ENCODE results near the gene GATAD2B. TPM values are rescaled to one million over a fixed set of nuclear protein-coding genes. Genes with fewer than 3 reads are reported as not detected.

GATAD2B gene
- total and polyA plus RNA-seq, 5 donors from 2014 or later: 2.9 to 81.5 (median 3.4) TPM

GRCh38 chr1:153800516-153800915, 122.3 kb downstream of the GATAD2B start:
- no peak for ATAC-seq (ENCODE audit: low read depth in 2 of 2)
- DNase-seq: no peak
- H3K9me3 ChIP-seq (ENCODE audit: control insufficient read depth in 2 of 2, low read length in 2 of 2): no peaks in the 10 kb centered on the region
- no peaks in the 10 kb centered on the region for H3K36me3 ChIP-seq (ENCODE audit: control insufficient read depth, insufficient read depth, low read length)
- Mint-ChIP-seq H3K4me1 (peaks cover 2 to 19% (median 8%) of the 10 kb centered on the region in 4 donors), H3K9me3 (peaks cover 0 to 1% (median 0%) of the 10 kb centered on the region in 7 donors), H3K27ac (peak overlapping the region in 2 of 3 donors; percentile 71 to 83), H3K36me3 (peaks cover 7% of the 10 kb centered on the region), H3K27me3 (no peaks in the 10 kb centered on the region), H3K4me3 (no peak overlapping the region)
- H3K4me1 ChIP-seq (ENCODE audit: control insufficient read depth, insufficient read depth, low read length, poor library complexity, severe bottlenecking): no peaks in the 10 kb centered on the region
- no peak overlapping the region for H3K27ac ChIP-seq (ENCODE audit: insufficient read depth, low read length, poor library complexity, severe bottlenecking)
- H3K4me3 ChIP-seq (ENCODE audit: low read depth, low read length): no peak overlapping the region
- H3K27me3 ChIP-seq (ENCODE audit: control insufficient read depth, insufficient read depth, low read length): no peaks in the 10 kb centered on the region

DNA sequence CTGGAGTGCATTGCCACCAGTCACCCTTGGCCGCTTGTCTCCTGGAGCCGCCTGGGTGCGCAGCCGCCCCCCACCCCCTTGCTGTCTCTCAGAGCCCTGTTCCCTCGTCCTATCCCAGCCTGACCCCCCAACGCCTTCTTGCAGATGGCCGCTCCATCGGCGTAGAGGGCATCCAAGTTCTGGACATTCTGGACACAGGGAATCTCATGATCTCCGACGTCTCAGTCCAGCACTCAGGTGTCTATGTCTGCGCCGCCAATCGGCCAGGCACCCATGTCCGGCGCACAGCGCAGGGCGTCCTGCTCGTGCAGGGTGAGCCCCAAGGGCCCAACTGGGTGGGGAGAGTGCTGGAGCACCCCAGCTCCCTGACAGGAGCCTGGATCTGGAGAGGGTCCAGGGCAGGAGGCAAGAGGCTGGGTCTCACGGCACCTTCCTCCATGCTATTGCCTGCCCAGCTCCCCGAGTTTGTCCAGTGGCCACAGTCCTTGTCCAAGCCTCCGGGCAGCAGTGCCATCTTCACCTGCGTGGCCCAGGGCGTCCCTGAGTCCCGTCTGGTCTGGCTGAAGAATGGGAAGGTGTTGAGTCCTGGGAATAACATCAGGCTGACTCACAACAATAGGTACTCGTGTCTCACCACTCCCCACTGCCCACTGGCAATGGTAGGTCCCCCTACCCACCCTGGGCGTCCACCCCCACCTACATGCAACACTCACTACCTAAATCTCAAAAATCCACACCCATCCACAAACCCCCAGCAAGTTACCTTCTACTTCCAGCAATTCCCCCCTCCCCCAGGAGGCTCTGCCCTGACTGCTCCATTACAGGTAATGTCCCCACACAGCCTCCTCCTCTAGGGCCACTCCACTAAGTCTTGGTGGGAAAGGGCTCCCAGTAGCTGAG, 123.0 kb downstream of the GATAD2B start:
- Mint-ChIP-seq H3K27ac (peak overlapping the region in 2 of 3 donors; percentile 25 to 44), H3K4me3 (no peak overlapping the region), H3K4me1 (peaks cover 0 to 14% (median 5%) of the 10 kb centered on the region in 4 donors), H3K27me3 (no peaks in the 10 kb centered on the region), H3K9me3 (peaks cover 0 to 1% (median 0%) of the 10 kb centered on the region in 7 donors), H3K36me3 (peaks cover 7% of the 10 kb centered on the region)
- Histone ChIP-seq H3K4me3 (ENCODE audit: low read depth, low read length) (no peak overlapping the region), H3K27me3 (ENCODE audit: control insufficient read depth, insufficient read depth, low read length) (no peaks in the 10 kb centered on the region), H3K27ac (ENCODE audit: insufficient read depth, low read length, poor library complexity, severe bottlenecking) (no peak overlapping the region), H3K4me1 (ENCODE audit: control insufficient read depth, insufficient read depth, low read length, poor library complexity, severe bottlenecking) (no peaks in the 10 kb centered on the region), H3K9me3 (ENCODE audit: control insufficient read depth in 2 of 2, low read length in 2 of 2) (no peaks in the 10 kb centered on the region), H3K36me3 (ENCODE audit: control insufficient read depth, insufficient read depth, low read length) (no peaks in the 10 kb centered on the region)
- DNase-seq (no peak), ATAC-seq (ENCODE audit: low read depth in 2 of 2) (no peak)

- Mint-ChIP-seq H3K27ac (peak overlapping the region in 1 of 3 donors; percentile 74), H3K36me3 (peaks cover 7% of the 10 kb centered on the region), H3K4me3 (no peak overlapping the region), H3K27me3 (no peaks in the 10 kb centered on the region), H3K4me1 (peaks cover 0 to 10% (median 5%) of the 10 kb centered on the region in 4 donors), H3K9me3 (no peaks in the 10 kb centered on the region)
- Histone ChIP-seq H3K4me3 (ENCODE audit: low read depth, low read length) (no peak overlapping the region), H3K27ac (ENCODE audit: insufficient read depth, low read length, poor library complexity, severe bottlenecking) (no peak overlapping the region), H3K4me1 (ENCODE audit: control insufficient read depth, insufficient read depth, low read length, poor library complexity, severe bottlenecking) (no peaks in the 10 kb centered on the region), H3K27me3 (ENCODE audit: control insufficient read depth, insufficient read depth, low read length) (no peaks in the 10 kb centered on the region), H3K36me3 (ENCODE audit: control insufficient read depth, insufficient read depth, low read length) (no peaks in the 10 kb centered on the region), H3K9me3 (ENCODE audit: control insufficient read depth in 2 of 2, low read length in 2 of 2) (no peaks in the 10 kb centered on the region)
- ATAC-seq (ENCODE audit: low read depth in 2 of 2) (no peak), DNase-seq (no peak)
Observed at GRCh38 chr1:153799016-153799415, 123.8 kb downstream of the GATAD2B start.

DNA sequence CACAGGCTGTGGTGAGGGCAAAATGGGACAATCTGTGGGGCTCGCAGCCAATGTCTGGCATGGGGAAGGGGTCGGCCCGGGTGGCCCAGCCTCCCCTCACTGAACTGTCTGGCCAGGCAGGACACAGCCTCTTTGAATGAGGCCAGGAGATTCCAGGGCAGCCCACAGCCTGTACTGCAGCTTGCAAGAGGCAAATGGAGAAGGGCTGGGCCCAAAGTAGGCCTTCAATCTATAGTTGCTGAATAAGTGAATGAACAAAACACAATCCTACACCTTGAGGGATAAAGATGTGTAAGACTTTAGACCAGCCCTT, 124.3 kb downstream of the GATAD2B start:
- Mint-ChIP-seq H3K27me3 (no peaks in the 10 kb centered on the region), H3K36me3 (peaks cover under 1% of the 10 kb centered on the region), H3K4me3 (no peak overlapping the region), H3K9me3 (no peaks in the 10 kb centered on the region), H3K27ac (peak overlapping the region in 1 of 3 donors; percentile 74), H3K4me1 (peaks cover 0 to 9% (median 5%) of the 10 kb centered on the region in 4 donors)
- no peaks in the 10 kb centered on the region for H3K27me3 ChIP-seq (ENCODE audit: control insufficient read depth, insufficient read depth, low read length)
- H3K9me3 ChIP-seq (ENCODE audit: control insufficient read depth in 2 of 2, low read length in 2 of 2): no peaks in the 10 kb centered on the region
- no peak for ATAC-seq (ENCODE audit: low read depth in 2 of 2)
- DNase-seq: no peak
- no peak overlapping the region for H3K4me3 ChIP-seq (ENCODE audit: low read depth, low read length)
- H3K27ac ChIP-seq (ENCODE audit: insufficient read depth, low read length, poor library complexity, severe bottlenecking): no peak overlapping the region
- no peaks in the 10 kb centered on the region for H3K4me1 ChIP-seq (ENCODE audit: control insufficient read depth, insufficient read depth, low read length, poor library complexity, severe bottlenecking)
- no peaks in the 10 kb centered on the region for H3K36me3 ChIP-seq (ENCODE audit: control insufficient read depth, insufficient read depth, low read length)

DNA sequence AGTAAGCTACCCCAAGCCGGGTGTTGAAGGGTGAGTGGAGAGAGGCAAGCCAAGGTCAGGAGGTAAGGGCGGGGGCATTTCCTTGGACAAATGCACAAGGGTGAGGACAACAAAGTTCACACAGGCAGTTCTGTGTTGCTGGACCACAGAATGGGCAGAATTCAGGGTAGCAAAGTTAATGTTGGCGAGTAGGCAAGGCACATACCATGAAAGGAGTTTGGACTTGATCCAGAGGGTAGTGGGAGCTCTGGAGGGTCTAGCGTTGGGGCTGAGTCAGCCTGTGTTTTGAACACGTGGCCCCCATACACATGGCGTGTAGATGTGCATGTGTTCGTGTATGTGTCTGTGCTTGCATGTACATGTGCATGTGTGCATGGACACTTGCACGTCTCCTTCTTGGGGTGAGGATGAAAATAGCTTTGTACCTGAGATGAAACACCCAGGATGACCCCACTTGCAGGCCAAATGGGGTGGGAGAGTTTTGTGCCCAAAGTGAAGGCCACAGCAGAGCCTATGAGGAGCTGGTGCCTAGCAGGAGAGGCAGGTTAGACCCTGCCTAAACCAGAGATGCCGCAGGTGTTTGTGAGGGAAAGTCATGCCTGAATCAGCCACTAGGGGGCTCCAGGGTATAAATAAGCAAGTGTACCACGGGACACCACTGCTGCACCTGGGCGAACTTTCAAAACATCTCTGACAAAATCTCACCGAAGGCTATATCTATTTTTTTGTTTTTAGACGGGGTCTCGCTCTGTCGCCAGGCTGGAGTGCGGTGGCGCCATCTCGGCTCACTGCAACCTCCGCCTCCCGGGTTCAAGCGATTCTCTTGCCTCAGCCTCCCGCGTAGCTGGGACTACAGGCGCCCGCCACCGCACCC, 125.7 kb downstream of the GATAD2B start:
- Mint-ChIP-seq H3K27me3 (no peaks in the 10 kb centered on the region), H3K9me3 (no peaks in the 10 kb centered on the region), H3K4me1 (peaks cover 0 to 8% (median 5%) of the 10 kb centered on the region in 4 donors), H3K4me3 (peak overlapping the region in 1 of 4 donors; percentile 14), H3K27ac (peak overlapping the region in 1 of 3 donors; percentile 67), H3K36me3 (no peaks in the 10 kb centered on the region)
- no peaks in the 10 kb centered on the region for H3K36me3 ChIP-seq (ENCODE audit: control insufficient read depth, insufficient read depth, low read length)
- DNase-seq (peak; percentile 71 to 88 (median 83)), ATAC-seq (ENCODE audit: low read depth in 2 of 2) (peak; percentile 73 to 79)
- H3K4me1 ChIP-seq (ENCODE audit: control insufficient read depth, insufficient read depth, low read length, poor library complexity, severe bottlenecking): no peaks in the 10 kb centered on the region
- H3K27ac ChIP-seq (ENCODE audit: insufficient read depth, low read length, poor library complexity, severe bottlenecking): no peak overlapping the region
- no peak overlapping the region for H3K4me3 ChIP-seq (ENCODE audit: low read depth, low read length)
- no peaks in the 10 kb centered on the region for H3K27me3 ChIP-seq (ENCODE audit: control insufficient read depth, insufficient read depth, low read length)
- no peaks in the 10 kb centered on the region for H3K9me3 ChIP-seq (ENCODE audit: control insufficient read depth in 2 of 2, low read length in 2 of 2)

DNA sequence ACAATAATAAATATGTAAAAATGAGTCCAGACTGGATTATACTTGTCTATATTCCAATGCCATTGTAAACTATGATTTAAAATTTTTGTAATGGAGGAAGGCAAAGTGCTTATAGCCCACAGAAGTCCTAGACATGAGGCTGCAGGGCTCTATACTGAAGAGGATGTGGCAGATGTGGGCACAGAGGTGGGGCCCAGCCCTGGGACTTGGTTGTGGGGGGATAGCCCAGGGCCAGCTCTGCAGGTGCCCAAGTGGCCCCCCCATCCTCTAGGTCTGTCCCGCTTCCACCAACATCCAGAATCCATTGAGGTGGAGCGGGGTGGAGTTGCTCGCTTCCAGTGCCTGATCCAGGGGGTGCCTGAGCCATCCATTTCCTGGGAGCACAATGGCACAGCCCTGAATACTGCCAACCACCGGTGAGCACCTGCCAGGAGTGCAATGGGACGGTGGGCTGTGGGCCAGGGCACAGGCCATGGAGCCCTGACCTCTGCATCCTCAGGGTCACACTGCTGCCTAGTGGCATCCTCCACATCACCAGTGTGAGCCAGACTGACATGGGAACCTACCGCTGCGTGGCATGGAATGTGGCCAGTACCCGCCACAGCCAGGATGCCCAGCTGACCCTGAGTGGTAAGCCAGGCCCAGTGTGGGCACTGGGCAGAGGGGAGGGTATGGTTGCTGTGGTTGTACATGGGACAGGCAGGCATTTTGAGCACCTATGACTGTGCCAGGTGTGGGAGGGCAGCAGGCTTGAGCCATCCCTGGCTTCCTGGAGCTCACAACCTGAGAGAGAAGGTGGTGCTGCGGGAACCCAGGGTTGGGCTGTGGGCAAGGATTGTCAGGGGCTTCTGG, 126.6 kb downstream of the GATAD2B start:
- DNase-seq (peak in 1 of 3 donors; percentile 16), ATAC-seq (ENCODE audit: low read depth in 2 of 2) (no peak)
- Mint-ChIP-seq H3K36me3 (no peaks in the 10 kb centered on the region), H3K4me3 (no peak overlapping the region), H3K27me3 (no peaks in the 10 kb centered on the region), H3K9me3 (no peaks in the 10 kb centered on the region), H3K27ac (no peak overlapping the region), H3K4me1 (peaks cover 0 to 8% (median 5%) of the 10 kb centered on the region in 4 donors)
- Histone ChIP-seq H3K9me3 (ENCODE audit: control insufficient read depth in 2 of 2, low read length in 2 of 2) (no peaks in the 10 kb centered on the region), H3K36me3 (ENCODE audit: control insufficient read depth, insufficient read depth, low read length) (no peaks in the 10 kb centered on the region), H3K4me1 (ENCODE audit: control insufficient read depth, insufficient read depth, low read length, poor library complexity, severe bottlenecking) (no peaks in the 10 kb centered on the region), H3K27me3 (ENCODE audit: control insufficient read depth, insufficient read depth, low read length) (no peaks in the 10 kb centered on the region), H3K27ac (ENCODE audit: insufficient read depth, low read length, poor library complexity, severe bottlenecking) (no peak overlapping the region), H3K4me3 (ENCODE audit: low read depth, low read length) (no peak overlapping the region)

GRCh38 chr1:153795330-153795837, 127.4 kb downstream of the GATAD2B start:
- no peaks in the 10 kb centered on the region for H3K9me3 Mint-ChIP-seq
- DNase-seq (no peak), ATAC-seq (ENCODE audit: low read depth in 2 of 2) (no peak)
- H3K4me1 Mint-ChIP-seq: peaks cover 0 to 12% (median 8%) of the 10 kb centered on the region in 4 donors
- no peaks in the 10 kb centered on the region for H3K36me3 Mint-ChIP-seq
- Histone ChIP-seq H3K27me3 (ENCODE audit: control insufficient read depth, insufficient read depth, low read length) (no peaks in the 10 kb centered on the region), H3K27ac (ENCODE audit: insufficient read depth, low read length, poor library complexity, severe bottlenecking) (no peak overlapping the region), H3K4me1 (ENCODE audit: control insufficient read depth, insufficient read depth, low read length, poor library complexity, severe bottlenecking) (no peaks in the 10 kb centered on the region), H3K4me3 (ENCODE audit: low read depth, low read length) (no peak overlapping the region), H3K36me3 (ENCODE audit: control insufficient read depth, insufficient read depth, low read length) (no peaks in the 10 kb centered on the region), H3K9me3 (ENCODE audit: control insufficient read depth in 2 of 2, low read length in 2 of 2) (no peaks in the 10 kb centered on the region)
- H3K27ac Mint-ChIP-seq: no peak overlapping the region
- H3K4me3 Mint-ChIP-seq: no peak overlapping the region
- no peaks in the 10 kb centered on the region for H3K27me3 Mint-ChIP-seq
